SK-N-SH treated with all-trans-retinoic acid at 6 μM for 48 hours (cell line): Measurements from ENCODE around the gene SIRT6.

Source experiments
- ATAC-seq: fragments of 200-7000 bp; cut with Tn5 transposase; 3 replicates; pipeline ENCODE4 v1.9.1; 2020; ENCODE audit warnings: mild to moderate bottlenecking, moderate library complexity
- ARNTL ChIP-seq: fragments of 450-650 bp; formaldehyde crosslinking; IDR thresholded peaks from 2 replicates; pipeline ENCODE4 v1.5.0; 2020; ENCODE audit warnings: low read depth, mild to moderate bottlenecking, moderate library complexity, borderline replicate concordance
- BACH2 ChIP-seq: fragments of 250-450 bp; sonication (Bioruptor Pico); IDR thresholded peaks from 2 replicates; pipeline ENCODE4 v1.9.0; 2021; ENCODE audit warnings: mild to moderate bottlenecking, borderline replicate concordance
- CREB5 ChIP-seq: fragments of 250-450 bp; sonication (Bioruptor Pico); IDR thresholded peaks from 2 replicates; pipeline ENCODE4 v1.5.1; 2020; ENCODE audit warnings: low read depth, mild to moderate bottlenecking, moderate library complexity
- CSDC2 ChIP-seq: fragments of 250-450 bp; sonication (Bioruptor Pico); IDR thresholded peaks from 2 replicates; pipeline ENCODE4 v1.5.0; 2020; ENCODE audit warnings: mild to moderate bottlenecking, moderate library complexity
- ESRRG ChIP-seq: fragments of 250-450 bp; sonication (Bioruptor Pico); IDR thresholded peaks from 2 replicates; pipeline ENCODE4 v1.6.1; 2021; ENCODE audit warnings: mild to moderate bottlenecking
- ISL1 ChIP-seq: fragments of 250-450 bp; sonication (Bioruptor Pico); IDR thresholded peaks from 2 replicates; pipeline ENCODE4 v2.1.2; 2022; ENCODE audit warnings: mild to moderate bottlenecking, moderate library complexity
- OSR1 ChIP-seq: fragments of 250-450 bp; sonication (Bioruptor Pico); IDR thresholded peaks from 2 replicates; pipeline ENCODE4 v1.8.0; 2022; ENCODE audit warnings: moderate library complexity, mild to moderate bottlenecking, inconsistent platforms
- POU6F1 ChIP-seq: fragments of 250-450 bp; sonication (Bioruptor Pico); IDR thresholded peaks from 2 replicates; pipeline ENCODE4 v1.8.0; 2021; ENCODE audit warnings: low read depth, mild to moderate bottlenecking, moderate library complexity, borderline replicate concordance
- RARB ChIP-seq: fragments of 250-450 bp; sonication (Bioruptor Pico); IDR thresholded peaks from 2 replicates; pipeline ENCODE4 v1.8.0; 2021; ENCODE audit warnings: mild to moderate bottlenecking, moderate library complexity
- TCF4 ChIP-seq: fragments of 250-450 bp; sonication (Bioruptor Pico); IDR thresholded peaks from 2 replicates; pipeline ENCODE4 v1.8.0; 2021; ENCODE audit warnings: mild to moderate bottlenecking, moderate library complexity, borderline replicate concordance
- TOX ChIP-seq: fragments of 250-450 bp; sonication (Bioruptor Pico); IDR thresholded peaks from 2 replicates; pipeline ENCODE4 v1.8.0; 2021; ENCODE audit warnings: mild to moderate bottlenecking, moderate library complexity, borderline replicate concordance
- TSHZ2 ChIP-seq: fragments of 250-450 bp; sonication (Bioruptor Pico); IDR thresholded peaks from 2 replicates; pipeline ENCODE4 v1.5.0; 2020; ENCODE audit warnings: mild to moderate bottlenecking, moderate library complexity
- ZFP30 ChIP-seq: fragments of 450-650 bp; formaldehyde crosslinking; IDR thresholded peaks from 2 replicates; pipeline ENCODE4 v1.5.0; 2022; ENCODE audit warnings: mild to moderate bottlenecking, moderate library complexity
- ZNF565 ChIP-seq: fragments of 450-650 bp; formaldehyde crosslinking; conservative IDR thresholded peaks from 2 replicates; pipeline ENCODE4 v1.5.0; 2020; ENCODE audit warnings: low read depth, mild to moderate bottlenecking, moderate library complexity
- ZNF70 ChIP-seq: fragments of 450-650 bp; formaldehyde crosslinking; IDR thresholded peaks from 2 replicates; pipeline ENCODE4 v1.5.0; 2020; ENCODE audit warnings: mild to moderate bottlenecking, moderate library complexity
- ZNF8 ChIP-seq: fragments of 450-650 bp; formaldehyde crosslinking; IDR thresholded peaks from 2 replicates; pipeline ENCODE4 v1.5.0; 2020; ENCODE audit warnings: mild to moderate bottlenecking, moderate library complexity
- TF ChIP-seq, protein P1 (sequence below): fragments of 250-450 bp; sonication (Bioruptor Pico); IDR thresholded peaks from 2 replicates; pipeline ENCODE4 v1.5.1; 2021; ENCODE audit warnings: mild to moderate bottlenecking, moderate library complexity
- TF ChIP-seq, protein P2 (sequence below): fragments of 250-450 bp; sonication (Bioruptor Pico); IDR thresholded peaks from 2 replicates; pipeline ENCODE4 v1.8.0; 2020; ENCODE audit warnings: mild to moderate bottlenecking, moderate library complexity, borderline replicate concordance

Gene SIRT6

DNA sequence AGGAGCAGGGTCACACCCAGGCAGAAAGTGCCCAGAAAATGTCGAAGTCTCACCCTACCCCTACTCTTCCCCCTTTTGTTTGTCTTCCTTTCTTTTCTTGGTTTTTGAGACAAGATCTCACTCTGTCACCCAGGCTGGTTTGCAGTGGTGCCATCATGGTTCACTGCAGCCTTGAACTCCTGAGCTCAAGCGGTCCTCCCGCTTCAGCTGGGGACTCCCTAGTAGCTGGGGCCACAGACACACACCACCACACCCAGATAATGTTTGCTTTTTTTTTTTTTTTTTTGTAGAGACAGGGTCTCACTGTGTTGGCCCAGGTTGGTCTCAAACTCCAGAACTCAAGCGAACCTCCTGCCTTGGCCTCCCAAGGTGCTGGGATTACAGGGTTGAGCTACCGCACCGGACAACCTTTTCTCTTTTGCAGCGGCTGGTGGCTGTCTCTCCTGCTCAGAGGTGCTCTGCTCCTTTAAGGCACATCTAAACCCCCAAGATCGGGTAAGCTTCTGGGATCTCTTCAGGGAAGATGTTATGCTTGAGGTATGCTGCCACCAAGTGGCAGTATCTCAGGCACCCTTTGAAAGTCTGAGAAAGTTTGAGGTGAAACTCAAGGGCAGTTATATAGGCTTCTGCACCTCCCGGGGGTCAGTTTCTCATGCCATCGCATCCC lies 24.6 kb upstream of the SIRT6 start (continued):
- no peak for TF ChIP-seq OSR1
- no peak for TF ChIP-seq RARB (CRISPR knock-in tag)

DNA sequence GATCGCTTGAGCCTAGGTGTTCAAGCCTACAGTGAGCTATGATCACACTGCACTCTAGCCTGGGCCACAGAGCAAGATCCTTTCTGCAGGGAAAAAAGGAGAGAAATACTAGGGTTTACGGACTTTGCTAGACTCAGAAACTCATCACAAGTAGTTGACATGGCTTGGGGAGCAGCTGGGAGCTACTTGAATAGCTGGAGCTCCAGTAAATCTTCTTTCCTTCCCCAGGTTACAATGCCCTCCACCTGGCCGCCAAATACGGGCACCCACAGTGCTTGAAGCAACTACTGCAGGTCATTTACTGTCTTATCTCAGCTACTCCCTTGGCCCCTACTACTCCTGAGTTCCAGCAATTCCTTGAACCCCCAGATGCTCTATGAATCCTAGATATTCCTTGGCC lies 19.4 kb upstream of the SIRT6 start:
- no peak for ATAC-seq
- TF ChIP-seq ARNTL (no peak), BACH2 (CRISPR knock-in tag) (no peak), TOX (CRISPR knock-in tag) (no peak), ZNF565 (no peak), ZNF8 (CRISPR knock-in tag) (no peak), ESRRG (no peak), CREB5 (CRISPR knock-in tag) (no peak), OSR1 (no peak), TSHZ2 (CRISPR knock-in tag) (no peak), POU6F1 (no peak), TCF4 (CRISPR knock-in tag) (no peak), ISL1 (CRISPR knock-in tag) (no peak), RARB (CRISPR knock-in tag) (no peak)
- TF ChIP-seq, protein P1, sequence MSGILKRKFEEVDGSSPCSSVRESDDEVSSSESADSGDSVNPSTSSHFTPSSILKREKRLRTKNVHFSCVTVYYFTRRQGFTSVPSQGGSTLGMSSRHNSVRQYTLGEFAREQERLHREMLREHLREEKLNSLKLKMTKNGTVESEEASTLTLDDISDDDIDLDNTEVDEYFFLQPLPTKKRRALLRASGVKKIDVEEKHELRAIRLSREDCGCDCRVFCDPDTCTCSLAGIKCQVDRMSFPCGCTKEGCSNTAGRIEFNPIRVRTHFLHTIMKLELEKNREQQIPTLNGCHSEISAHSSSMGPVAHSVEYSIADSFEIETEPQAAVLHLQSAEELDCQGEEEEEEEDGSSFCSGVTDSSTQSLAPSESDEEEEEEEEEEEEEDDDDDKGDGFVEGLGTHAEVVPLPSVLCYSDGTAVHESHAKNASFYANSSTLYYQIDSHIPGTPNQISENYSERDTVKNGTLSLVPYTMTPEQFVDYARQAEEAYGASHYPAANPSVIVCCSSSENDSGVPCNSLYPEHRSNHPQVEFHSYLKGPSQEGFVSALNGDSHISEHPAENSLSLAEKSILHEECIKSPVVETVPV (CRISPR knock-in tag) = no peak

- TF ChIP-seq ZNF8 (CRISPR knock-in tag) (no peak), CREB5 (CRISPR knock-in tag) (no peak), ZFP30 (CRISPR knock-in tag) (no peak), TSHZ2 (CRISPR knock-in tag) (no peak), ZNF70 (CRISPR knock-in tag) (no peak), CSDC2 (CRISPR knock-in tag) (no peak), TCF4 (CRISPR knock-in tag) (no peak)
- TF ChIP-seq, protein P2, sequence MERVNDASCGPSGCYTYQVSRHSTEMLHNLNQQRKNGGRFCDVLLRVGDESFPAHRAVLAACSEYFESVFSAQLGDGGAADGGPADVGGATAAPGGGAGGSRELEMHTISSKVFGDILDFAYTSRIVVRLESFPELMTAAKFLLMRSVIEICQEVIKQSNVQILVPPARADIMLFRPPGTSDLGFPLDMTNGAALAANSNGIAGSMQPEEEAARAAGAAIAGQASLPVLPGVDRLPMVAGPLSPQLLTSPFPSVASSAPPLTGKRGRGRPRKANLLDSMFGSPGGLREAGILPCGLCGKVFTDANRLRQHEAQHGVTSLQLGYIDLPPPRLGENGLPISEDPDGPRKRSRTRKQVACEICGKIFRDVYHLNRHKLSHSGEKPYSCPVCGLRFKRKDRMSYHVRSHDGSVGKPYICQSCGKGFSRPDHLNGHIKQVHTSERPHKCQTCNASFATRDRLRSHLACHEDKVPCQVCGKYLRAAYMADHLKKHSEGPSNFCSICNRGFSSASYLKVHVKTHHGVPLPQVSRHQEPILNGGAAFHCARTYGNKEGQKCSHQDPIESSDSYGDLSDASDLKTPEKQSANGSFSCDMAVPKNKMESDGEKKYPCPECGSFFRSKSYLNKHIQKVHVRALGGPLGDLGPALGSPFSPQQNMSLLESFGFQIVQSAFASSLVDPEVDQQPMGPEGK (CRISPR knock-in tag) = no peak
- TF ChIP-seq, protein P1 (CRISPR knock-in tag) = no peak
Observed at GRCh38 chr19:4200940-4201542, 18.7 kb upstream of the SIRT6 start.

More at GRCh38 chr19:4200940-4201542, 18.7 kb upstream of the SIRT6 start:
- no peak for ATAC-seq
